Measurements from ENCODE around the gene CARD11. TPM values are rescaled to one million over a fixed set of nuclear protein-coding genes. Genes with fewer than 3 reads are reported as not detected.

CARD11 gene
- total RNA-seq, 2 donors from 2014 or later, result 3.7 to 4.4 TPM

DNA sequence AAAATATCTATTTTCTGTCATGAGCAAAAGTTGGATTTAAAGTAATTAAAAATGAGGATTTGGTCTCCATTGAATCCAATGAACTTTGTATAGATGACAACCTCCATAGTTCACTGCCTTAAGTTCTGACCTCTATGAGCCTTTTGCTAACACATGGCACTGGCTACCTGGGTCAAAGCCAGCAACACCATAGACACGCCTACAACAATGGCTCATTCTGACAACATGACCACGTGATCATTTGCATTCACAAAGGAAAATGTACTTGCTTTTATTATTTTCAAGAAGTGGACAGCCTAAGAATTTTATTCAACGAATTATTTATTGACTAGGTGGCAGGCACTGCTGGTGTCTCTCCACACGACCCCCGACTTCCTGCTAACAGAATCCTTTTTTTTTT, 90.6 kb downstream of the CARD11 start:
- TF ChIP-seq, protein P1, sequence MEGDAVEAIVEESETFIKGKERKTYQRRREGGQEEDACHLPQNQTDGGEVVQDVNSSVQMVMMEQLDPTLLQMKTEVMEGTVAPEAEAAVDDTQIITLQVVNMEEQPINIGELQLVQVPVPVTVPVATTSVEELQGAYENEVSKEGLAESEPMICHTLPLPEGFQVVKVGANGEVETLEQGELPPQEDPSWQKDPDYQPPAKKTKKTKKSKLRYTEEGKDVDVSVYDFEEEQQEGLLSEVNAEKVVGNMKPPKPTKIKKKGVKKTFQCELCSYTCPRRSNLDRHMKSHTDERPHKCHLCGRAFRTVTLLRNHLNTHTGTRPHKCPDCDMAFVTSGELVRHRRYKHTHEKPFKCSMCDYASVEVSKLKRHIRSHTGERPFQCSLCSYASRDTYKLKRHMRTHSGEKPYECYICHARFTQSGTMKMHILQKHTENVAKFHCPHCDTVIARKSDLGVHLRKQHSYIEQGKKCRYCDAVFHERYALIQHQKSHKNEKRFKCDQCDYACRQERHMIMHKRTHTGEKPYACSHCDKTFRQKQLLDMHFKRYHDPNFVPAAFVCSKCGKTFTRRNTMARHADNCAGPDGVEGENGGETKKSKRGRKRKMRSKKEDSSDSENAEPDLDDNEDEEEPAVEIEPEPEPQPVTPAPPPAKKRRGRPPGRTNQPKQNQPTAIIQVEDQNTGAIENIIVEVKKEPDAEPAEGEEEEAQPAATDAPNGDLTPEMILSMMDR (IDR thresholded peaks at IDR 0.05), result no peak
- no peak for DNase-seq (ENCODE audit: low spot score)
- H3K9me3 ChIP-seq, result no peaks in the 10 kb centered on the region
- no peak for ATAC-seq (ENCODE audit: insufficient number of reproducible peaks, low FRiP score, low read depth)
- H3K36me3 ChIP-seq, result no peaks in the 10 kb centered on the region
- no peak overlapping the region for H3K4me3 ChIP-seq
- no peaks in the 10 kb centered on the region for H3K27me3 ChIP-seq (replicated peaks; ENCODE audit: insufficient read depth)
- no peak overlapping the region for H3K27ac ChIP-seq
- no peaks in the 10 kb centered on the region for H3K4me1 ChIP-seq (ENCODE audit: control insufficient read depth in 1 of 2, low read depth in 2 of 2)

DNA sequence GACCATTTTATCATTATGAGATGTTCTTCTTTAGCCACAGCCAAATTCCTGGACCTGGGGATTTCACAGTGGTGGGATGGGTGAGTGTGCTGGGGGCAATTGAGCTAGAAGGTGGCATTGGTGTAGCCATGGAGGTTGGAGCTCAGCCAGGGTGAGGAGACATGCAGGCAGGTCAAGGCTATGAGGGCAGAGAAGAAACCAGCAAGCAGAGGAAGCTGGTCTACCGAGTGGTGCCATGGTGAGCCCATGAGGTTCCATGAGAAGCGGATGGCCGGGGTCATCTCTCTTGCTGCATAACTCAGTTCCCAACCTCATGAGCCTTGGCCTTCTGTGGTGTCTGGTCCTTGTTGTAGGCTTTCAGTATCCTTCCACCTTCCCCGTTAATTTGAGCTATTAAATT, 91.4 kb downstream of the CARD11 start:
- TF ChIP-seq, protein P1 (IDR thresholded peaks at IDR 0.05), result no peak
- Histone ChIP-seq H3K9me3 (no peaks in the 10 kb centered on the region), H3K27ac (no peak overlapping the region), H3K4me3 (no peak overlapping the region), H3K27me3 (replicated peaks; ENCODE audit: insufficient read depth) (no peaks in the 10 kb centered on the region), H3K4me1 (ENCODE audit: control insufficient read depth in 1 of 2, low read depth in 2 of 2) (no peaks in the 10 kb centered on the region), H3K36me3 (no peaks in the 10 kb centered on the region)
- DNase-seq (ENCODE audit: low spot score) (no peak), ATAC-seq (ENCODE audit: insufficient number of reproducible peaks, low FRiP score, low read depth) (no peak)

DNA sequence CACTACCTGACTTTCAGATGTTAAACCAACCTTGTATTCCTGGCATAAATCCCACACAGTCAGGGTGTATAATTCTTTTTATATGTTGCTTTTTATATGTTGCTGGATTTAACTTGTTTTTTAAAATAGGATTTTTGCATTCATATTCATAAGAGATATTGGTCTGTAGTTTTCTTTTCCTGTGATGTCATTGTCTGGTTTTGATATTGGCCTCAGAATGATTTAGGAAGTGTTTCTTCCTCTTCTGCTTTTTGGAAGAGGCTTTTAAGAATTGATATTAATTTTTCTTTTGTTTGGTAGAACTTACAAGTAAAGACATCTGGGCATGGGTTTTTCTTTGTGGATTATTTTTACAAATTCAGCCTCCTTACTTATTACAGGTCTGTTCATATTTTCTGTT, 93.1 kb downstream of the CARD11 start:
- peak overlapping the region in 1 of 2 donors; percentile 14 for H3K27ac ChIP-seq
- ATAC-seq (ENCODE audit: insufficient number of reproducible peaks, low FRiP score, low read depth), result no peak
- no peaks in the 10 kb centered on the region for H3K27me3 ChIP-seq (replicated peaks; ENCODE audit: insufficient read depth)

DNA sequence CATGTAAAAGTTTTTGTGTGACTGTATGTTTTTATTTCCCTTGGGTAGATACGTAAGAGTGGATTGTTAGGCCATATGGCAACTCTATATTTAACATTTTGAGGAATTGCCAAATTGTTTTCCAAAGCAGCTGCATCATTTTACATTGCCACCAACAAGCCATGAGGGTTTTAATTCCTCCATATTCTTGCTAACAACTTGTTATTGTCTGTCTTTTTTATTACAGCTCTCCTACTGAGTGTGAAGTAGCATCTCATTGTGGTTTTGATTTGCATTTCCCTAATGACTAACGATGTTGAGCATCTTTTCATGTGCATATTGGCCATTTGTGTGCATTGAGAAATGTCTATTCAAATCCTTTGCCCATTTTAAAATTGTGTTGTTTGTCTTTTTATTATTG, 94.9 kb downstream of the CARD11 start:
- Histone ChIP-seq H3K4me3 (no peak overlapping the region), H3K27ac (no peak overlapping the region), H3K4me1 (ENCODE audit: control insufficient read depth in 1 of 2, low read depth in 2 of 2) (no peaks in the 10 kb centered on the region), H3K9me3 (no peaks in the 10 kb centered on the region), H3K36me3 (no peaks in the 10 kb centered on the region), H3K27me3 (replicated peaks; ENCODE audit: insufficient read depth) (no peaks in the 10 kb centered on the region)
- ATAC-seq (ENCODE audit: insufficient number of reproducible peaks, low FRiP score, low read depth), result no peak
- TF ChIP-seq, protein P1 (IDR thresholded peaks at IDR 0.05), result no peak
- no peak for DNase-seq (ENCODE audit: low spot score)

More for the DNA sequence above, 93.1 kb downstream of the CARD11 start:
- DNase-seq (ENCODE audit: low spot score), result no peak
- Histone ChIP-seq H3K4me3 (no peak overlapping the region), H3K4me1 (ENCODE audit: control insufficient read depth in 1 of 2, low read depth in 2 of 2) (no peaks in the 10 kb centered on the region), H3K9me3 (no peaks in the 10 kb centered on the region), H3K36me3 (no peaks in the 10 kb centered on the region)
- TF ChIP-seq, protein P1 (IDR thresholded peaks at IDR 0.05), result no peak

DNA sequence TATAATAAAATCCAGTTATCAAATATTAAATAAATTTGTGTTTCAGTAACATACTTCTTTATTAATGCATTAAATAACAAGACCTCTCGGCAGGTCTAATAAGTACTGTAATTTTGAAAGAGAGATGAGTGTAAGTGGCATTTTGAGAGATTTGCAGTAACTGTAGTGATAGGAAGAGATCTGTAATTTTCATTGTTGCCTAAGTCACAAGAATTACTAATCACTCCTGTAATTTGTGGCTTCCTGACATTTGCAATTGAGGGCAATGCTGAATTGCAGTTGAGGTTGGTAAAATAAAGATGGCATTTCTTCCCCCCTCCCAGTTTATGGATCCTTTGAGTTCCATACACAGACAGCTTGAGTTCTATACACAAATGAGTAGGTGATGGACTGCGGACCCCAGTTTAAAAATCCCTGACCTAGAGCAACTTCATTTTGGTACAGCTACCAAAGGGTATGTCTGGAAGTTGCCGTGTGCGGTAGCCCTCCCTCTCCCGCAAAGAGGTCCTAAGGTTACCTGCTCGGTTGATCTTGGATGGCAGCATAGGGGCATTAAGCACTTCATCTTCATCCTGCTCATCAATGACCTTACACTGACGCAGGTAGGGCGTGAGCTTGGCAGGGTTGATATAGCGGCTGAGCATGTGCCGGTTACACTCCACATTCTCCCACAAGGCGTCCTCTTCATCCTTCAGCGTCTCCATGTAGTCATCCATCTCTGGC, 96.4 kb downstream of the CARD11 start:
- ATAC-seq (ENCODE audit: insufficient number of reproducible peaks, low FRiP score, low read depth), result no peak
- Histone ChIP-seq H3K9me3 (no peaks in the 10 kb centered on the region), H3K4me1 (ENCODE audit: control insufficient read depth in 1 of 2, low read depth in 2 of 2) (no peaks in the 10 kb centered on the region), H3K27ac (no peak overlapping the region), H3K27me3 (replicated peaks; ENCODE audit: insufficient read depth) (no peaks in the 10 kb centered on the region), H3K36me3 (no peaks in the 10 kb centered on the region), H3K4me3 (no peak overlapping the region)
- no peak for DNase-seq (ENCODE audit: low spot score)
- TF ChIP-seq, protein P1 (IDR thresholded peaks at IDR 0.05), result no peak
